Smooth muscle cell (in vitro differentiated cells): Measurements from ENCODE around the gene ZNF648. TPM values are rescaled to one million over a fixed set of nuclear protein-coding genes. Genes with fewer than 3 reads are reported as not detected.
"Not testable (repeated sequence)": the region's sequence is repeated elsewhere in the genome, so short reads cannot be mapped to it uniquely, and the experiment has no call there.

Experiments used
- DNase-seq: peaks from one replicate; lab custom pipeline; 2025; ENCODE audit not compliant: unreplicated experiment; lab: John Stamatoyannopoulos, UW
- H2AFZ ChIP-seq: fragments of 200-600 bp; sonication (generic); 2 replicates; pipeline ENCODE4 v1.6.0; 2016; ENCODE audit warnings: antibody characterized with exemption, low read depth, mild to moderate bottlenecking
- H3F3A ChIP-seq: fragments of 200-600 bp; sonication (generic); 2 replicates; pipeline ENCODE4 v1.6.0; 2017; ENCODE audit warnings: antibody characterized with exemption, low read depth
- H3K27ac ChIP-seq: fragments of 200-600 bp; sonication (generic); 2 replicates; pipeline ENCODE4 v1.5.1; 2016; ENCODE audit warnings: low read depth, mild to moderate bottlenecking
- H3K27me3 ChIP-seq: fragments of 200-600 bp; sonication (generic); 2 replicates; pipeline ENCODE4 v1.6.1; 2016; ENCODE audit warnings: low read depth, mild to moderate bottlenecking
- H3K36me3 ChIP-seq: fragments of 200-600 bp; sonication (generic); 2 replicates; pipeline ENCODE4 v1.5.1; 2016; ENCODE audit warnings: low read depth
- H3K4me1 ChIP-seq: fragments of 200-600 bp; sonication (generic); 2 replicates; pipeline ENCODE4 v1.5.1; 2016; ENCODE audit warnings: low read depth
- H3K4me2 ChIP-seq: fragments of 200-600 bp; sonication (generic); 2 replicates; pipeline ENCODE4 v1.6.0; 2016; ENCODE audit warnings: mild to moderate bottlenecking
- H3K4me3 ChIP-seq: fragments of 200-600 bp; sonication (generic); 2 replicates; pipeline ENCODE4 v1.5.1; 2016; ENCODE audit warnings: mild to moderate bottlenecking
- H3K79me2 ChIP-seq: fragments of 200-600 bp; sonication (generic); 2 replicates; pipeline ENCODE4 v1.6.0; 2016; ENCODE audit warnings: low read depth, mild to moderate bottlenecking
- H3K9ac ChIP-seq: fragments of 200-600 bp; sonication (generic); 2 replicates; pipeline ENCODE4 v1.6.0; 2016; ENCODE audit warnings: low read depth
- H3K9me3 ChIP-seq: fragments of 200-600 bp; sonication (generic); replicated peaks from 2 replicates; pipeline ENCODE4 v1.5.1; 2016; ENCODE audit warnings: low read depth
- H4K20me1 ChIP-seq: fragments of 200-600 bp; sonication (generic); 2 replicates; pipeline ENCODE4 v1.6.0; 2016; ENCODE audit warnings: low read depth
- CTCF ChIP-seq: fragments of 200-600 bp; sonication (generic); IDR thresholded peaks from 2 replicates; pipeline ENCODE4 v1.5.1; 2017; ENCODE audit warnings: borderline replicate concordance, mild to moderate bottlenecking, antibody characterized with exemption; ENCODE audit not compliant: insufficient read depth, poor library complexity, severe bottlenecking
- WGBS: methylation state at CpG from one replicate; pipeline ENCODE4 v1.1.7; 2016; ENCODE audit warnings: low lambda C conversion rate; 5-methylcytosine and 5-hydroxymethylcytosine counted together
- polyA plus RNA-seq: library from polyadenylated mRNA; unstranded; fragments of >200 nt; fragmentation: Nextera tagmentation; extraction: Ambion mirVana; gene quantifications from 2 replicates; pipeline ENCODE4 v1.2.1, GENCODE V29; 2016
- total RNA-seq: library from RNA; depleted of rRNA; stranded (reverse); fragments of >200 nt; gene quantifications from 2 replicates; pipeline ENCODE4 v1.2.3, GENCODE V29; 2014

The ZNF648 gene
- total and polyA plus RNA-seq, 2 experiments from 2014 or later: not detected

GRCh38 chr1:182050481-182051448, 10.7 kb downstream of the ZNF648 start:
- Histone ChIP-seq H3F3A (no peaks in the 10 kb centered on the region), H3K27me3 (no peaks in the 10 kb centered on the region), H3K79me2 (no peaks in the 10 kb centered on the region), H3K4me3 (no peak overlapping the region), H3K9me3 (no peaks in the 10 kb centered on the region), H3K4me1 (no peaks in the 10 kb centered on the region), H4K20me1 (no peaks in the 10 kb centered on the region), H3K4me2 (no peak overlapping the region), H3K9ac (no peak overlapping the region), H3K27ac (no peak overlapping the region), H2AFZ (no peak overlapping the region), H3K36me3 (no peaks in the 10 kb centered on the region)
- 81% methylated on average over 4 of the region's 4 CpGs for WGBS
- no peak for TF ChIP-seq CTCF
- no peak for DNase-seq

DNA sequence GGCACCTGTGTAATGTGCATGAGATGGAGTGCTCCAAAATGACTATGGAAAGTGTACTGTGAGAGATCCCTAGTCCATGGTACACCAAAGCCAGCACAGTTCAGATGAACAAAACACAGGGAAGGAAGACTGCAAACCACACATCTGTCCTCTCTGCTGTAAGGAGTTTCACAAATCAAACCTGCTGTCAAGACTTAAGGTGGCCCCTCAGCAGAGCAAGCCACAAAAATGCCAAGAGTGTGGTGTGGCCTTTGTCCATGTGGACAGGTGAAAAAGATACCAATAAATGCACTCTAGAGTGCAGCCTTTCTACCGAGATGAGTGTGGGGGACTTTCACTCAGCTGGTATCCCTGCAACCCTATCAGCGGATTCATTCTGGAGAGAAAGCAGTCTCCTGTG, 12.9 kb downstream of the ZNF648 start:
- Histone ChIP-seq H3K27me3 (no peaks in the 10 kb centered on the region), H2AFZ (no peak overlapping the region), H3F3A (no peaks in the 10 kb centered on the region), H3K36me3 (no peaks in the 10 kb centered on the region), H3K79me2 (no peaks in the 10 kb centered on the region), H3K27ac (no peak overlapping the region), H3K4me2 (no peak overlapping the region), H4K20me1 (no peaks in the 10 kb centered on the region), H3K4me3 (no peak overlapping the region), H3K4me1 (no peaks in the 10 kb centered on the region), H3K9me3 (no peaks in the 10 kb centered on the region), H3K9ac (no peak overlapping the region)
- no peak for TF ChIP-seq CTCF
- DNase-seq: no peak
- 73% methylated on average over 2 of the region's 2 CpGs for WGBS

DNA sequence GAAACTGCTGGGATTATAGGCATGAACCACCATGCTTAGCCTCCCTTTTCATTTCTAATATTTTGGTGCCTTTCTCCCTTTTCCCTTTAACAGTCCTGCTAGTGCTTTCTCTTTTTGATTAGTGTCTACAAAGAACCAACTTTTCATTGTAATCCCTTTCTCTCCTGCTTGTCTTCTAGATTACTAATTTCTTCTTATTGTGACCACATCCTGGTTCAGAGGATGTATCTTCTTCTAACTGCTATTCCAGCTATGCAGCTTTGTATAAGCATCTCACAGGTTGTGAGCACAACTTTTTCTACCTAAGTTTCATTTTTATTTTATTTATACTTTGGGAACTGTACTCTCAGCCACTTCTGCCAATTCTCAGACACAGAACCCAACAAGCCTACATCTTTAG, 14.7 kb downstream of the ZNF648 start:
- Histone ChIP-seq H3K79me2 (no peaks in the 10 kb centered on the region), H3K4me3 (no peak overlapping the region), H3K36me3 (no peaks in the 10 kb centered on the region), H3K9me3 (no peaks in the 10 kb centered on the region), H3F3A (no peaks in the 10 kb centered on the region), H3K9ac (no peak overlapping the region), H3K27me3 (no peaks in the 10 kb centered on the region), H3K4me2 (no peak overlapping the region), H3K27ac (no peak overlapping the region), H2AFZ (no peak overlapping the region), H3K4me1 (no peaks in the 10 kb centered on the region), H4K20me1 (no peaks in the 10 kb centered on the region)
- no peak for DNase-seq
- no peak for TF ChIP-seq CTCF

- not testable (repeated sequence) for H3K4me3 ChIP-seq, H2AFZ ChIP-seq, H4K20me1 ChIP-seq, H3K27ac ChIP-seq, H3K79me2 ChIP-seq, H3K9me3 ChIP-seq, H3K27me3 ChIP-seq, H3K36me3 ChIP-seq, H3F3A ChIP-seq, DNase-seq, H3K4me1 ChIP-seq, H3K4me2 ChIP-seq, H3K9ac ChIP-seq
- 83% methylated on average over 8 of the region's 8 CpGs for WGBS
These were observed 16.0 kb downstream of the ZNF648 start for GRCh38 chr1:182045481-182045880.
